ENCODE measurements around the gene OCRL. TPM values are rescaled to one million over a fixed set of nuclear protein-coding genes. Genes with fewer than 3 reads are reported as not detected.

OCRL gene
- total and polyA plus RNA-seq, 2 donors (not counting 1 experiment from before 2014, with no cell fraction given): 4.6 to 10.6 TPM

- Mint-ChIP-seq H3K9me3 (ENCODE audit: insufficient read depth) (no peaks in the 10 kb centered on the region), H3K4me1 (no peaks in the 10 kb centered on the region), H3K27me3 (no peaks in the 10 kb centered on the region), H3K4me3 (no peak overlapping the region), H3K27ac (no peak overlapping the region)
- Histone ChIP-seq H3K9ac (ENCODE audit: low read length) (no peak overlapping the region), H3K27ac (ENCODE audit: low read length in 2 of 2) (no peak overlapping the region), H3K36me3 (replicated peaks in 1 of 2; ENCODE audit: control extremely low read depth in 1 of 2, control insufficient read depth in 1 of 2, extremely low read depth in 1 of 2, insufficient read depth in 2 of 2, low read length in 1 of 2) (peaks cover 0 to 10% of the 10 kb centered on the region in 2 experiments), H3K4me1 (ENCODE audit: control insufficient read depth in 2 of 2, insufficient read depth in 2 of 2, low read length in 2 of 2) (no peaks in the 10 kb centered on the region), H3K27me3 (replicated peaks in 1 of 4; ENCODE audit: control extremely low read depth in 1 of 4, control insufficient read depth in 3 of 4, insufficient read depth in 4 of 4, low read length in 3 of 4) (no peaks in the 10 kb centered on the region), H3K4me2 (replicated peaks; ENCODE audit: low read depth, low read length, poor library complexity, severe bottlenecking) (no peak overlapping the region), H3K9me3 (ENCODE audit: control extremely low read depth in 1 of 3, control insufficient read depth in 2 of 3, insufficient read depth in 1 of 3, low read length in 2 of 3) (peaks cover 0 to 2% (median 0%) of the 10 kb centered on the region in 3 donors), H2AFZ (ENCODE audit: insufficient read depth, low read depth, low read length, poor library complexity, severe bottlenecking) (no peak overlapping the region), H3K4me3 (ENCODE audit: control extremely low read depth in 1 of 5, extremely low read depth in 1 of 5, insufficient read depth in 1 of 5, low read depth in 2 of 5, low read length in 4 of 5) (no peak overlapping the region), H4K20me1 (ENCODE audit: control insufficient read depth, insufficient read depth, low read length, poor library complexity, severe bottlenecking) (no peaks in the 10 kb centered on the region), H3K79me2 (ENCODE audit: control insufficient read depth, insufficient read depth, low read length) (no peaks in the 10 kb centered on the region)
- TF ChIP-seq, protein P1, sequence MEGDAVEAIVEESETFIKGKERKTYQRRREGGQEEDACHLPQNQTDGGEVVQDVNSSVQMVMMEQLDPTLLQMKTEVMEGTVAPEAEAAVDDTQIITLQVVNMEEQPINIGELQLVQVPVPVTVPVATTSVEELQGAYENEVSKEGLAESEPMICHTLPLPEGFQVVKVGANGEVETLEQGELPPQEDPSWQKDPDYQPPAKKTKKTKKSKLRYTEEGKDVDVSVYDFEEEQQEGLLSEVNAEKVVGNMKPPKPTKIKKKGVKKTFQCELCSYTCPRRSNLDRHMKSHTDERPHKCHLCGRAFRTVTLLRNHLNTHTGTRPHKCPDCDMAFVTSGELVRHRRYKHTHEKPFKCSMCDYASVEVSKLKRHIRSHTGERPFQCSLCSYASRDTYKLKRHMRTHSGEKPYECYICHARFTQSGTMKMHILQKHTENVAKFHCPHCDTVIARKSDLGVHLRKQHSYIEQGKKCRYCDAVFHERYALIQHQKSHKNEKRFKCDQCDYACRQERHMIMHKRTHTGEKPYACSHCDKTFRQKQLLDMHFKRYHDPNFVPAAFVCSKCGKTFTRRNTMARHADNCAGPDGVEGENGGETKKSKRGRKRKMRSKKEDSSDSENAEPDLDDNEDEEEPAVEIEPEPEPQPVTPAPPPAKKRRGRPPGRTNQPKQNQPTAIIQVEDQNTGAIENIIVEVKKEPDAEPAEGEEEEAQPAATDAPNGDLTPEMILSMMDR (IDR thresholded peaks at IDR 0.05): no peak
- TF ChIP-seq EZH2 (IDR thresholded peaks at IDR 0.05; ENCODE audit: borderline replicate concordance, insufficient read depth, low read depth, low read length, poor library complexity, severe bottlenecking): no peak
- intact Hi-C loops (cut with micrococcal nuclease): no loop called here
- DNase-seq: no peak
- ATAC-seq (ENCODE audit: low read depth): no peak
- ChIA-PET POLR2A (no interaction called here), CTCF (no interaction called here)
- 100% methylated on average over 2 of the region's 5 CpGs for WGBS (ENCODE audit: insufficient coverage)
Observed at GRCh38 chrX:129577473-129577872, 37.4 kb downstream of the OCRL start.

- Histone ChIP-seq H3K79me2 (ENCODE audit: control insufficient read depth, insufficient read depth, low read length) (no peaks in the 10 kb centered on the region), H3K4me2 (replicated peaks; ENCODE audit: low read depth, low read length, poor library complexity, severe bottlenecking) (no peak overlapping the region), H3K4me1 (ENCODE audit: control insufficient read depth in 2 of 2, insufficient read depth in 2 of 2, low read length in 2 of 2) (no peaks in the 10 kb centered on the region), H3K9me3 (ENCODE audit: control extremely low read depth in 1 of 3, control insufficient read depth in 2 of 3, insufficient read depth in 1 of 3, low read length in 2 of 3) (peaks cover 0 to 2% (median 0%) of the 10 kb centered on the region in 3 donors), H2AFZ (ENCODE audit: insufficient read depth, low read depth, low read length, poor library complexity, severe bottlenecking) (no peak overlapping the region), H3K9ac (ENCODE audit: low read length) (no peak overlapping the region), H3K36me3 (replicated peaks in 1 of 2; ENCODE audit: control extremely low read depth in 1 of 2, control insufficient read depth in 1 of 2, extremely low read depth in 1 of 2, insufficient read depth in 2 of 2, low read length in 1 of 2) (peaks cover 0 to 10% of the 10 kb centered on the region in 2 experiments), H3K4me3 (ENCODE audit: control extremely low read depth in 1 of 5, extremely low read depth in 1 of 5, insufficient read depth in 1 of 5, low read depth in 2 of 5, low read length in 4 of 5) (no peak overlapping the region), H3K27me3 (replicated peaks in 1 of 4; ENCODE audit: control extremely low read depth in 1 of 4, control insufficient read depth in 3 of 4, insufficient read depth in 4 of 4, low read length in 3 of 4) (no peaks in the 10 kb centered on the region), H3K27ac (ENCODE audit: low read length in 2 of 2) (no peak overlapping the region), H4K20me1 (ENCODE audit: control insufficient read depth, insufficient read depth, low read length, poor library complexity, severe bottlenecking) (no peaks in the 10 kb centered on the region)
- no peak overlapping the region for H3K4me3 Mint-ChIP-seq
- H3K9me3 Mint-ChIP-seq (ENCODE audit: insufficient read depth): no peaks in the 10 kb centered on the region
- no peaks in the 10 kb centered on the region for H3K27me3 Mint-ChIP-seq
- CTCF ChIA-PET: no interaction called here
- H3K4me1 Mint-ChIP-seq: no peaks in the 10 kb centered on the region
- no CpG with 5 or more reads among the region's 1 CpG for WGBS (ENCODE audit: insufficient coverage)
- no peak overlapping the region for H3K27ac Mint-ChIP-seq
- POLR2A ChIA-PET: no interaction called here
- intact Hi-C loops (cut with micrococcal nuclease): no loop called here
- DNase-seq: no peak
- TF ChIP-seq, protein P1 (IDR thresholded peaks at IDR 0.05): no peak
- no peak for TF ChIP-seq EZH2 (IDR thresholded peaks at IDR 0.05; ENCODE audit: borderline replicate concordance, insufficient read depth, low read depth, low read length, poor library complexity, severe bottlenecking)
- no peak for ATAC-seq (ENCODE audit: low read depth)
Observed at GRCh38 chrX:129577877-129578276, 37.8 kb downstream of the OCRL start.
